ENCODE results near the gene RAX2. TPM values are rescaled to one million over a fixed set of nuclear protein-coding genes. Genes with fewer than 3 reads are reported as not detected.
"Not testable (repeated sequence)": the region's sequence is repeated elsewhere in the genome, so short reads cannot be mapped to it uniquely, and the experiment has no call there.

The RAX2 gene
- total RNA-seq, 4 donors from 2014 or later: not detected

- peak overlapping the region; percentile 69 to 92 (median 76) for H3K4me3 ChIP-seq (replicated peaks in 1 of 3)
- 35 to 42% methylated on average over 7 of the region's 7 CpGs for WGBS, 2 donors
- peaks cover 0 to 10% of the 10 kb centered on the region in 2 donors for H3K36me3 ChIP-seq
- no peaks in the 10 kb centered on the region for H3K9me3 ChIP-seq
- H3K4me1 ChIP-seq: peaks cover 13 to 31% of the 10 kb centered on the region in 2 donors
- no peak for DNase-seq
- TF ChIP-seq CTCF (IDR thresholded peaks at IDR 0.05): no peak
- no peak for TF ChIP-seq POLR2A (IDR thresholded peaks at IDR 0.05)
- intact Hi-C loops (cut with DNase I): no loop called here
- no peaks in the 10 kb centered on the region for H3K27me3 ChIP-seq
- H3K27ac ChIP-seq: peak overlapping the region in 2 of 3 donors; percentile 78 to 96
Measured at GRCh38 chr19:3760871-3761361, 11.1 kb downstream of the RAX2 start.

- Histone ChIP-seq H3K27ac (no peak overlapping the region), H3K4me3 (replicated peaks in 1 of 3) (no peak overlapping the region), H3K27me3 (no peaks in the 10 kb centered on the region), H3K4me1 (peaks cover 13 to 31% of the 10 kb centered on the region in 2 donors), H3K9me3 (no peaks in the 10 kb centered on the region), H3K36me3 (no peaks in the 10 kb centered on the region)
- 92 to 95% methylated on average over 6 to 17 of the region's 19 CpGs for WGBS, 2 donors
- no peak for DNase-seq
- intact Hi-C loops (cut with DNase I): no loop called here
- TF ChIP-seq CTCF (IDR thresholded peaks at IDR 0.05) (no peak), POLR2A (IDR thresholded peaks at IDR 0.05) (no peak)
Measured at GRCh38 chr19:3759482-3760254, 12.4 kb downstream of the RAX2 start.

- intact Hi-C loops (cut with DNase I); H3K27me3 ChIP-seq; H3K4me3 ChIP-seq (replicated peaks in 1 of 3); H3K9me3 ChIP-seq; H3K36me3 ChIP-seq; DNase-seq; H3K27ac ChIP-seq: not testable (repeated sequence)
- 94% methylated on average over 13 of the region's 13 CpGs for WGBS, 2 donors
- H3K4me1 ChIP-seq: peaks cover 8 to 24% of the 10 kb centered on the region in 2 donors
Measured at GRCh38 chr19:3758297-3758696, 13.7 kb downstream of the RAX2 start.

- H3K9me3 ChIP-seq; DNase-seq; H3K27ac ChIP-seq; H3K4me3 ChIP-seq (replicated peaks in 1 of 3); H3K27me3 ChIP-seq; intact Hi-C loops (cut with DNase I): not testable (repeated sequence)
- H3K36me3 ChIP-seq: peaks cover 0 to 14% of the 10 kb centered on the region in 2 donors
- 95 to 96% methylated on average over 7 of the region's 7 CpGs for WGBS, 2 donors
- H3K4me1 ChIP-seq: peaks cover 5 to 21% of the 10 kb centered on the region in 2 donors
Measured at GRCh38 chr19:3757705-3758104, 14.3 kb downstream of the RAX2 start.

GRCh38 chr19:3753631-3754410, 18.2 kb downstream of the RAX2 start:
- Histone ChIP-seq H3K27ac (no peak overlapping the region), H3K9me3 (no peaks in the 10 kb centered on the region), H3K27me3 (no peaks in the 10 kb centered on the region), H3K4me1 (no peaks in the 10 kb centered on the region), H3K36me3 (peaks cover 33 to 45% of the 10 kb centered on the region in 2 donors), H3K4me3 (replicated peaks in 1 of 3) (no peak overlapping the region)
- no peak for DNase-seq
- TF ChIP-seq POLR2A (IDR thresholded peaks at IDR 0.05) (no peak), CTCF (IDR thresholded peaks at IDR 0.05) (no peak)
- 90 to 96% methylated on average over 21 to 27 of the region's 51 CpGs for WGBS, 2 donors
- intact Hi-C loops (cut with DNase I): no loop called here

GRCh38 chr19:3752492-3752891, 19.5 kb downstream of the RAX2 start:
- no peak for TF ChIP-seq POLR2A (IDR thresholded peaks at IDR 0.05)
- no peak for TF ChIP-seq CTCF (IDR thresholded peaks at IDR 0.05)
- H3K9me3 ChIP-seq: no peaks in the 10 kb centered on the region
- no peak overlapping the region for H3K4me3 ChIP-seq (replicated peaks in 1 of 3)
- no peak for DNase-seq
- peaks cover 33 to 45% of the 10 kb centered on the region in 2 donors for H3K36me3 ChIP-seq
- intact Hi-C loops (cut with DNase I): no loop called here
- H3K27me3 ChIP-seq: no peaks in the 10 kb centered on the region
- WGBS, 2 donors: 93 to 95% methylated on average over 6 to 18 of the region's 25 CpGs
- H3K27ac ChIP-seq: no peak overlapping the region
- no peaks in the 10 kb centered on the region for H3K4me1 ChIP-seq

Measured in thyroid gland (tissue), 4 donors.